NCI-H2227 (cell line): ENCODE data around the gene YY1.

ENCODE experiments used
- DNase-seq: peaks from one replicate; lab custom pipeline; 2025; ENCODE audit not compliant: unreplicated experiment; lab: John Stamatoyannopoulos, UW

YY1 gene

GRCh38 chr14:100312877-100313400 lies 74.0 kb downstream of the YY1 start:
- no peak for DNase-seq

GRCh38 chr14:100313464-100314230 lies 74.7 kb downstream of the YY1 start:
- DNase-seq, result no peak

GRCh38 chr14:100314724-100315123 lies 75.8 kb downstream of the YY1 start:
- no peak for DNase-seq

- DNase-seq, result no peak
Measured at GRCh38 chr14:100317389-100317788, 78.4 kb downstream of the YY1 start.

GRCh38 chr14:100317912-100318808 lies 79.2 kb downstream of the YY1 start:
- no peak for DNase-seq

- no peak for DNase-seq
Measured at GRCh38 chr14:100320157-100320856, 81.4 kb downstream of the YY1 start.

GRCh38 chr14:100321473-100322137 lies 82.7 kb downstream of the YY1 start:
- DNase-seq, result no peak

- DNase-seq, result no peak
Measured at GRCh38 chr14:100322138-100322957, 83.4 kb downstream of the YY1 start.

- no peak for DNase-seq
Measured at GRCh38 chr14:100323121-100323941, 84.4 kb downstream of the YY1 start, which contains the start of gene SLC25A47. TSS of gene SLC25A47 (plus strand) at chr14:100323339. CDS start at chr14:100323415, 76 bp downstream.

GRCh38 chr14:100323942-100324307 lies 85.0 kb downstream of the YY1 start:
- no peak for DNase-seq

- no peak for DNase-seq
Measured at GRCh38 chr14:100325231-100325632, 86.3 kb downstream of the YY1 start.

- DNase-seq, result no peak
Measured at GRCh38 chr14:100325958-100326357, 87.0 kb downstream of the YY1 start.

GRCh38 chr14:100327128-100327527 lies 88.2 kb downstream of the YY1 start:
- DNase-seq, result no peak

- DNase-seq, result no peak
Measured at GRCh38 chr14:100328495-100329163, 89.7 kb downstream of the YY1 start.

- DNase-seq, result no peak
Measured at GRCh38 chr14:100329233-100330006, 90.5 kb downstream of the YY1 start.

- DNase-seq, result no peak
Measured at GRCh38 chr14:100330007-100330344, 91.0 kb downstream of the YY1 start.

GRCh38 chr14:100330388-100330931 lies 91.5 kb downstream of the YY1 start:
- no peak for DNase-seq
